Globus pallidus (tissue), 1 donor: ENCODE data around the gene TMSB4Y.

Source experiments
- DNase-seq: peaks from one replicate; pipeline ENCODE4 v3.0.0-alpha.2; 2015; ENCODE audit warnings: low spot score

TMSB4Y gene

DNA sequence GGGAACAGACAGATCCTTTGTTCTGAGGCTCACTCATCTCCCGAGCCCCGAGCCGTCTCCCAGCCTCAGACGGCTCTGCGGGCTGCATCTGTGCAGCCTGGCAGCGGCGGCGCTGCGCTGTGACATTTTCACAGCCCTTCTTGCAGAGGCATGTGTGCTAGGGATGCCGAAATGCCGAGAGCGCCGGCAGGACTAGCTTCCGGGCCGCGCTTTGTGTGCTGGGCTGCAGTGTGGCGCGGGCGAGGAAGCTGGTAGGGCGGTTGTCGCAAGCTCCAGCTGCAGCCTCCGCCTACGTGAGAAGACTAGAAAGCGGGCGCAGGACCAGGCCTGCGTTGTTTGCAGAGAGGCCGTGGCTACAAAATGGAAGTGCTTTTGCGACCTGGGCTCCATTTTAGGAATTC, at the start of gene TMSB4Y:
TSS of gene TMSB4Y (plus strand) at position 332 of the 401 bp plus-strand sequence.
- peak; percentile 90 for DNase-seq

DNA sequence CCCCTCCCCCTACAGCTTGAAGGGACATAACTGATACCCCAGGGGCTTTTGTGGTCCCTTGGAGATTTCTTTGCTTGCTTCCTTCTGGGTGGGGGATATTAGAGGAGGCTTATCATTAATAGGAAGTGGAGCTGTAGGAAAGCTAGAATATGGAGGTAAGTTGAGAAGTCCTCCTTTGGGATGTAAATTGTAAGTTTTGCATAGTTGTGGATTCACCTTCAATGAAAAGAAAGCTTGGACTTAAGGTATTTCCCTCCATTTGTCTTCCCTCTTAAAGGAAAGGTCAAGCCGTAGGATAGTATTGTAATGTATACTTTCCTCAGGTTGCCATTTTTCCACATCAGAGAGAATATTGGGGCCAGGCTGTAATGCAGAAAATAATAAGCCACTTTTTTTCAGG, 39.5 kb upstream of the TMSB4Y start:
- no peak for DNase-seq

DNA sequence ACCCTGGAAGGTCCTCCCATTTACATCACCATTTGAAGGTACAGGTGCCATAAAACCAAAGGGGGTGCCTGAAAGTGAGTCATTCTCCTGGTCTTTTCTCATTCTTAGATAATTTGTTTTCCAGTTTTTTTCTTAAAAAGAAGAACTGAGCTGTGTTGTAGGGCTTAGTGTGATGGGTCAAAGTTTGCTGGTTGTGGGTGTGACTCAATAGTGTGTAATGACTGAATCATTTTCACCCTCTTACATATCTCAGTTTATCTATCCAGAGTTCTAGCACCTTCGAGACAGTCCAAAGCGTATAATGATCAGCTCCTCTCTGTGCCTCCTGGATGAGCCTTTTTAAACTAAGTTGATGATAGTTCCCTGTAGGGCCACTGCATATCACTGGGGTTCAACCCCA, 32.6 kb upstream of the TMSB4Y start:
- DNase-seq, result no peak

DNA sequence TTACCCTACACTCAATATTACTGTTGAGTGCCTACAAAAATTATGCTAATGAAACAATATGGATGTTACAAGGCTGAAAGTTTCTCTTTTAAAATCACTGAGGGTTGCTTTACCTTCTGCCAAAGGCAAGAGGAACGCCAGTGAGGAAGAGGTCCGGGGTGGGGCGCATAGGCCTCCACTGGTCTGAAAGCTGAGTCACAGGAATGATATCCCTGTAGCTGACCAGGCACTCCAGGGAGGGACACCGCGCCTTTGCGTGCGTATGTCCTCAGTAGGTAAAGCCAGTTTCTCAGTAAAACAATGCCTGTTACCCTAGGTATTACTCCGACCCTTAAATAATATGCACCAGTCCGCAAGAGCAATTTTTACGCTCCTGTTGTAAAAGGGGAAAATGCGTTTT, 1.4 kb upstream of the TMSB4Y start:
- no peak for DNase-seq

DNA sequence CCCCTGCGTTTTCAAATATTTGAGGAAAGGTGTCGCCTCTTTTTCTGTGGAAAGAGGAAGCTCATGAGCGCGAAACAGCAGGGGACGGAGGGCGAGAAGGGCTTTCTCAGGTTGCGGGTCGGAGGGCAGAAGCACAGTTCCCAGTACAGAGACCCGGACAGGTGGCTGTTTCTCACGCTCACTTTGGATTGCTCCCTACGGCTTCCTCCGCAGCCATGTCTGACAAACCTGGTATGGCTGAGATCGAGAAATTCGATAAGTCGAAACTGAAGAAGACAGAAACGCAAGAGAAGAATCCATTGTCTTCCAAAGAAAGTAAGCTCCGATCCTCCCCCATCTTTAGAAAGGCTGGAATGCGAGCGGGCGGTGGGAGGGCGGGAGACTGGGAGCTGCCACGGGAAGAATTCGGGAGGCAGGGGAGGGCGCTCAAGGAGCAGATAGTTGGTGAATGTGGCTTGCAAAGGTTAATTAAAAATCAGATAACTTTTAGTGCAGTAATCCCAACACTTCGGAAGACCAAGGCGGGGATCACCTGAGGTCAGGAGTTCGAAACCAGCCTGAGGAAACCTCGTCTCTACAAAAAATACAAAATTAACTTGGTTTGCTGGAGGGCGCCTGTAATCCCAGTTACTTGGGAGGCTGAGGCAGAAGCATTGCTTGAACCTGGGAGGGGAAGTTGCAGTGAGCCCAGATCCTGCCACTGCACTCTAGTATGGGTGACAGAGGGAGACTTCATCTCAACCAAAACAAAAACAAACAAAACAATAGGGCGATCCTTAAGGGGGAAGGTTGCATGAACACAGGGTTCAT, 627 bp downstream of the TMSB4Y start:
- DNase-seq, result peak; percentile 57

DNA sequence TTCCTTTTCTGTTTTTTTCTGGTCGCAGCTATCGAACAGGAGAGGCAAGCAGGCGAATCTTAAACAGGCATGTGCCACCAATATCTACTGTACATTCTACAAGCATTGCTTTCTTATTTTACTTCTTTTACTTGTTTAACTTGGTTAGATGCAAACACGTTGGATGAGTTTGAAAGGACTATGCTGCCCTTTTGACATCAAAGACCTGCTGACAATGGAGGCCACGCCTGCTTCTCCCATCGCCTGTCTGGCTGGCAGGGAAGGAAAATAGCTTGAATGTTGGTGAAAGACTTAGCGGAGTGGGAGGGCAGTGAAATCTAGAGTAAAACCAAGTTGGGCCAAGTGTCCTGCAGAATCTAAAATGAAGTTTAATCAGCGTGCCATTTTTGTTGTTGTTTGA, 1.5 kb downstream of the TMSB4Y start:
- peak; percentile 74 for DNase-seq

DNA sequence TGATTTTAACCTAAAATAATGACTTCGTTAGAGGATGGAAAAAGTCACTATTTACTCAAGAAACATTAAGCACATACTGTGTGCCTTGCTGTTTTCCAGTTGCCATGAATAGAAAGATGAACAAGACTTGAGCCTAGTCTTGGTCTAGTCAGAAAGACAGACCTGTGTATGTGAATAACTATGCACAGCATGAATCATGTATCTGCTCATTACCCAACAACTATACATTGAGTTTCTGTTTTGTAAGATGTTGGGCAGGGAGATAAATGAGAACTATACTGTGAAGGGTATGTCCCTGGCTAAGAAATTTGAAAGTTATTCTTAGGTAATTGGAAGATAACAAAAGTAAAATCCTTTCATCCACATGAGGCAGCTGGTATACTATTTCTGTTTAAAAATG, 4.3 kb downstream of the TMSB4Y start:
- no peak for DNase-seq

DNA sequence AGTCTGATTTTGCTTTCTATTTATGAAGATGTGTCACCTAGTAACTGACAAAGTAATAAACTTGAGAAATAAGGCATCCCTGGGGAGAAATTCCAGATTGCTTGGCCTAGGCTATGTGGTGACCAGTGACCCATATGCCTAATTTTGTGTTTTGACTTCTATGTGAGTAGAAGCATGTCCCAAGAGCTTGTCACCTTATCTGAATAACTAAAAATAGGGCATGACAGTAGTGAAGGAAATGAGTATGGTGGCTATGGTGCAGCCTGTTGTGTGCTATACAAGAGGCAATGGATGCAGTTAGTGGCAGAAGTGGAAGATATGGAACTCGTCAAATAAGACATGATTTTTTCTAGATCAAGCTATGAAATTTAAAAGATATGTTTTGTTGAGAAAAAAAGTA, 15.3 kb downstream of the TMSB4Y start:
- no peak for DNase-seq

DNA sequence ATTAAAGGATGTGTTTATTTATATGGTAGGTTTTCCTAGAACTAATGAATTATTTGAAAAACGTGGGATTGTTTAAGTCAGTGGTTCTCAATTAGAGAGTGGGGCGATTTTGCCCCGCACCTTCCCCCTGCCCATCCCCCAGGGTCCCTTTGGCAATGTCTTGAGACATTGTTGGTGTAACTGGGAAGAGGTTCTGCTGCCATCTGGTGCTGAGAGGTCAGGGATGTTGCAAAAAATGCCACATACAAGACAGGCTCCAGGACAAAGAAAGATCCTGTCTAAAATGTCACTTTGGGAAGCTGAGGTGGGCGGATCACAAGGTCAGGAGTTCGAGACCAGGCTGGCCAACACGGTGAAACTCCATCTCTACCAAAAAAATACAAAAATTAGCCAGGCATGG, 25.8 kb downstream of the TMSB4Y start:
- no peak for DNase-seq

DNA sequence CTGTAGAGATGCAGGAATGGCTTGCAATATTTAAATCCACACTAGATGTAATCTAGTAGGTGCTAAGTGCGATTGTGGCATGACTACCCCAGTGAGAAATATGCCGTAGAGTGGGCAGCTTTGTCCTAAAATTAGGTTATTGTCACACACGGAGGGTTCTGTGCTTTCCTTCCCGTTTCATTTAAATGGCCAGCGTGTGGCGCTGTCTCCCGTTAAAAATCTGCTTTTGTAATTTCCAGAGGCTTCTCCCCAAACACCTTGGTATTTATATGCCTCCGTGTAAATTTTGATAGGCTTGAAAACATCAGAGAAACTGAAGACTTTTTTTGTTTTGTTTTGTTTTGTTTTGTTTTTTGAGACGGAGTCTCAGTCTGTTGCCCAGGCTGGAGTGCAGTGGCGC, 34.9 kb downstream of the TMSB4Y start:
- DNase-seq, result peak; percentile 35

DNA sequence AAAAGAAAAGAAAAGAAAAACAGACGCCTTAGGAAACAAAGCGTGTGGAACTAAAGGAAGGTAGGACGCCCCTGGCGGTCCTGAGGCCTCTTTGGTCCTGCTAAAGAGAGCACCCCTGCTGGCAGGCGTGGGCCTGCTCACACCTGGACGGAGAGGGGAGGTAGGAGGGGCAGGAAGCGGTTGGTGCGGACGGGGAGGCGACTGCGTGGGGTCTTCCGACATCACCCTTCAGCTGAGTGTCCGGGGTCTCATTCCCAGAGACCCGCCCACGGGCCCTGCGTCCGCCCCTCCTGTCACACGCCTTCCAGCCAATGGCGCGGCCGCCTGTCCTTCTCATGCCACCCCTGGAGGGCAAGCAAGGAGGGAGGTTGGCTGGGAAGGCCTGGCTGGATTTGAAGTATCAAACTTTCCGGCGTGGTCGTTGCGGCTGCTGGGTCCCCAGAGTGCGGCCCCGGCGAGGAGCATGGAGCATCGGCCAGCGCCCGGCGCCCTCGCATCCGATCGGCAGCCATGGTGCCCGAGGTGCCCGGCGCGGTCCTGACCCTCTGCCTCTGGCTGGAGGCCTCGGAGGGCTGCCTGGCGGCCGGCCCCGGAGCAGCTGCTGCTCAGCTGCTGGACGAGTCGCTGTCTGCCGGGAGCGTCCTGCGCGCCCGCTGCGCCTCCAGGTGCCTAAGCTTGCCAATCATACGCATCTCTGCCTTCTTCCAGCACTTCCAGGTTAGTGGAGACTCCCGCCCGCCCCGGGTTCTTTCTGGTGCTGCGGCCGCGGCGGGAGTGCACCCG, 47.8 kb downstream of the TMSB4Y start:
- DNase-seq, result peak; percentile 10

DNA sequence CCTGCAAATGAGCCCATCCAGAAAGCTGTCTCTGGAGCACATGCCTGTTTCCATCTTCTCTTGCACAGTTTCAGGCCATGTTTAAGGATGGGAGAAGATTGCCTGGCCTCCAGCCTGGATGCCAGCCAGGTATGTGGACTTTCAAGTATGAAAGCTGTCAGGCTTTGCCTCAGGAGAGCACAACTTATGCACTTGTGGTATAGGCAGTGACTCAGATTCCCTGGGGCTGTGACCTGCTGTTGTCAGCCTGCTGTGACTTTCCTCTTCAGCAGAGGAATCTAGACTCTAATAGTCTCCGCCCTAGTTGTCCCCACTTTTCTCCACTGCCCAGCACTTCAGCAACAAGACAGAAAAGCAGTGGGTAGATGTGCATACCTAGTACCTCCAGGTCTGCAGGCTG, 51.0 kb downstream of the TMSB4Y start:
- DNase-seq, result no peak
